Ramos (cell line): Measurements from ENCODE around the gene SERPINH1.

Source experiments
- in situ Hi-C: fragments of 300-500 bp; cut with MboI; formaldehyde crosslinking; loops from one replicate; pipeline ENCODE4 v1.14.3; 2022; ENCODE audit warnings: low sequenced_read_pairs; ENCODE audit not compliant: unreplicated experiment

SERPINH1 gene

GRCh38 chr11:75553889-75554257 is 8.2 kb upstream of the SERPINH1 start:
- in situ Hi-C loops: no loop called here

GRCh38 chr11:75554258-75555022 is 7.6 kb upstream of the SERPINH1 start:
- in situ Hi-C loops: no loop called here

- in situ Hi-C loops: no loop called here
Measured at GRCh38 chr11:75555079-75555811, 6.8 kb upstream of the SERPINH1 start.

GRCh38 chr11:75556275-75556674 is 5.8 kb upstream of the SERPINH1 start:
- in situ Hi-C loops: no loop called here

- in situ Hi-C loops: no loop called here
Measured at GRCh38 chr11:75557666-75558494, 4.2 kb upstream of the SERPINH1 start.

- in situ Hi-C loops: no loop called here
Measured at GRCh38 chr11:75558939-75559843, 2.9 kb upstream of the SERPINH1 start.

- in situ Hi-C loops: no loop called here
Measured at GRCh38 chr11:75560644-75561043, 1.4 kb upstream of the SERPINH1 start.

GRCh38 chr11:75561426-75562047 is 516 bp upstream of the SERPINH1 start:
- in situ Hi-C loops: no loop called here

GRCh38 chr11:75562836-75563484 is 907 bp downstream of the SERPINH1 start:
- in situ Hi-C loops: no loop called here

GRCh38 chr11:75563501-75563977 is 1.5 kb downstream of the SERPINH1 start:
- in situ Hi-C loops: no loop called here

- in situ Hi-C loops: no loop called here
Measured at GRCh38 chr11:75563978-75564552, 2.0 kb downstream of the SERPINH1 start.

- in situ Hi-C loops: no loop called here
Measured at GRCh38 chr11:75565221-75565814, 3.3 kb downstream of the SERPINH1 start.

- in situ Hi-C loops: no loop called here
Measured at GRCh38 chr11:75565916-75566762, 4.1 kb downstream of the SERPINH1 start.

GRCh38 chr11:75566763-75567279 is 4.8 kb downstream of the SERPINH1 start:
- in situ Hi-C loops: no loop called here

- in situ Hi-C loops: no loop called here
Measured at GRCh38 chr11:75567971-75568370, 5.9 kb downstream of the SERPINH1 start.

GRCh38 chr11:75568616-75569219 is 6.7 kb downstream of the SERPINH1 start:
- in situ Hi-C loops: no loop called here
